Transverse colon (tissue), 4 donors: ENCODE data around the gene SDF2L1.
"Not testable (repeated sequence)": the region's sequence is repeated elsewhere in the genome, so short reads cannot be mapped to it uniquely, and the experiment has no call there.

Source experiments
- EP300 ChIP-seq: sonication (generic); formaldehyde crosslinking; IDR thresholded peaks from one replicate; pipeline ENCODE4 v1.6.1; 2017; ENCODE audit warnings: antibody characterized with exemption, low read depth
- POLR2A ChIP-seq: fragments of 450-650 bp; IDR thresholded peaks from one replicate; pipeline ENCODE4 v1.6.1; 2016; ENCODE audit warnings: antibody characterized with exemption, mild to moderate bottlenecking, moderate library complexity
- POLR2AphosphoS5 ChIP-seq, 3 donors: sonication (generic); formaldehyde crosslinking; IDR thresholded peaks; one replicate each; pipeline ENCODE4 v1.6.1; 2016; ENCODE audit warnings: antibody characterized with exemption in 3 of 3
- TF ChIP-seq, protein P1 (sequence below), 5 experiments: fragments of 200-600 bp in 3 of 5; fragments of 450-650 bp in 2 of 5; sonication (generic) in 3 of 5; IDR thresholded peaks; 1 replicate in 2 of 5; 2 replicates in 3 of 5; pipeline ENCODE4 v1.5.1; 2016 to 2017; ENCODE audit warnings: antibody characterized with exemption in 5 of 5, inconsistent platforms in 3 of 5, mild to moderate bottlenecking in 2 of 5, moderate library complexity in 1 of 5

DNA sequence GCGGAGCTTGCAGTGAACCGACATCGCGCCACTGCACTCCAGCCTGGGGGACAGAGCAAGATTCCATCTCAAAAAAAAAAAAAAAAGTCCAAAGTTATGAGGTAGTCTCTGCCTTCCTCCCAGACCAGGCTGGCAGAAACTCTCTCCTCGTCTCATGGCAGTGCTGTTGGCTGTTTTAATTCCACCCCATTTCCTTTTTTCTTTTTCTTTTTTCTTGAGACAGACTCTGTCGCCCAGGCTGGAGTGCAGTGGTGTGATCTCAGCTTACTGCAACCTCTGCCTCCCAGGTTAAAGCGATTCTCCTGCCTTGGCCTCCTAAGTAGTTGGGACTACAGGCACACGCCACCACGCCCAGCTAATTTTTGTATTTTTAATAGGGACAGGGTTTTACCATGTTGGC, 50.8 kb downstream of the SDF2L1 start:
- TF ChIP-seq, protein P1, sequence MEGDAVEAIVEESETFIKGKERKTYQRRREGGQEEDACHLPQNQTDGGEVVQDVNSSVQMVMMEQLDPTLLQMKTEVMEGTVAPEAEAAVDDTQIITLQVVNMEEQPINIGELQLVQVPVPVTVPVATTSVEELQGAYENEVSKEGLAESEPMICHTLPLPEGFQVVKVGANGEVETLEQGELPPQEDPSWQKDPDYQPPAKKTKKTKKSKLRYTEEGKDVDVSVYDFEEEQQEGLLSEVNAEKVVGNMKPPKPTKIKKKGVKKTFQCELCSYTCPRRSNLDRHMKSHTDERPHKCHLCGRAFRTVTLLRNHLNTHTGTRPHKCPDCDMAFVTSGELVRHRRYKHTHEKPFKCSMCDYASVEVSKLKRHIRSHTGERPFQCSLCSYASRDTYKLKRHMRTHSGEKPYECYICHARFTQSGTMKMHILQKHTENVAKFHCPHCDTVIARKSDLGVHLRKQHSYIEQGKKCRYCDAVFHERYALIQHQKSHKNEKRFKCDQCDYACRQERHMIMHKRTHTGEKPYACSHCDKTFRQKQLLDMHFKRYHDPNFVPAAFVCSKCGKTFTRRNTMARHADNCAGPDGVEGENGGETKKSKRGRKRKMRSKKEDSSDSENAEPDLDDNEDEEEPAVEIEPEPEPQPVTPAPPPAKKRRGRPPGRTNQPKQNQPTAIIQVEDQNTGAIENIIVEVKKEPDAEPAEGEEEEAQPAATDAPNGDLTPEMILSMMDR (IDR thresholded peaks at IDR 0.05) = not testable (repeated sequence)
- not testable (repeated sequence) for TF ChIP-seq POLR2A; POLR2AphosphoS5 (IDR thresholded peaks at IDR 0.05); EP300
